HEK293 (cell line): ENCODE results near the gene SULF2.

Source experiments
- BCL6B ChIP-seq: fragments of 450-650 bp; formaldehyde crosslinking; IDR thresholded peaks from 2 replicates; pipeline ENCODE4 v1.5.1; 2017; ENCODE audit warnings: missing biosample characterization, missing genetic modification characterization
- CTCF ChIP-seq: fragments of 450-650 bp; formaldehyde crosslinking; IDR thresholded peaks from 2 replicates; pipeline ENCODE4 v1.5.1; 2016; ENCODE audit warnings: missing biosample characterization, missing genetic modification characterization
- PATZ1 ChIP-seq: fragments of 450-650 bp; formaldehyde crosslinking; IDR thresholded peaks from 2 replicates; pipeline ENCODE4 v1.5.1; 2016; ENCODE audit warnings: missing biosample characterization, missing genetic modification characterization
- REST ChIP-seq: fragments of 450-650 bp; formaldehyde crosslinking; IDR thresholded peaks from 2 replicates; pipeline ENCODE4 v1.5.1; 2016; ENCODE audit warnings: missing biosample characterization, missing genetic modification characterization
- YY1 ChIP-seq: fragments of 450-650 bp; formaldehyde crosslinking; IDR thresholded peaks from 2 replicates; pipeline ENCODE4 v1.5.1; 2018; ENCODE audit warnings: missing biosample characterization, missing genetic modification characterization
- ZBTB7A ChIP-seq: fragments of 450-650 bp; formaldehyde crosslinking; IDR thresholded peaks from 2 replicates; pipeline ENCODE4 v1.5.1; 2016; ENCODE audit warnings: low read depth, missing biosample characterization, missing genetic modification characterization
- ZNF114 ChIP-seq: fragments of 450-650 bp; formaldehyde crosslinking; IDR thresholded peaks from 2 replicates; pipeline ENCODE4 v1.5.0; 2017; ENCODE audit warnings: missing biosample characterization, missing genetic modification characterization
- ZNF184 ChIP-seq: fragments of 450-650 bp; IDR thresholded peaks from 2 replicates; pipeline ENCODE4 v1.5.1; 2018; ENCODE audit warnings: missing biosample characterization, mild to moderate bottlenecking, missing genetic modification characterization
- ZNF416 ChIP-seq: fragments of 450-650 bp; formaldehyde crosslinking; IDR thresholded peaks from 2 replicates; pipeline ENCODE4 v1.5.1; 2016; ENCODE audit warnings: missing biosample characterization, missing genetic modification characterization
- ZNF530 ChIP-seq: fragments of 450-650 bp; formaldehyde crosslinking; IDR thresholded peaks from 2 replicates; pipeline ENCODE4 v1.5.1; 2016; ENCODE audit warnings: low read depth, missing biosample characterization, missing genetic modification characterization
- ZNF707 ChIP-seq: fragments of 450-650 bp; formaldehyde crosslinking; IDR thresholded peaks from 2 replicates; pipeline ENCODE4 v1.5.1; 2016; ENCODE audit warnings: missing biosample characterization, missing genetic modification characterization

GRCh38 chr20:47727909-47728361 is 57.3 kb downstream of the SULF2 start:
- TF ChIP-seq BCL6B (tag by site-specific recombination) (no peak), CTCF (tag by site-specific recombination) (no peak), ZNF184 (no peak), REST (tag by site-specific recombination) (no peak), YY1 (tag by site-specific recombination) (no peak), ZNF114 (no peak), ZNF530 (tag by site-specific recombination) (no peak), ZNF707 (tag by site-specific recombination) (no peak), ZBTB7A (no peak), ZNF416 (no peak), PATZ1 (tag by site-specific recombination) (no peak)
